ENCODE data around the gene EIF4E2. TPM values are rescaled to one million over a fixed set of nuclear protein-coding genes. Genes with fewer than 3 reads are reported as not detected.
A peak's percentile ranks its signal among the peaks of the same experiment; 100 is the strongest.

EIF4E2 gene, protein sequence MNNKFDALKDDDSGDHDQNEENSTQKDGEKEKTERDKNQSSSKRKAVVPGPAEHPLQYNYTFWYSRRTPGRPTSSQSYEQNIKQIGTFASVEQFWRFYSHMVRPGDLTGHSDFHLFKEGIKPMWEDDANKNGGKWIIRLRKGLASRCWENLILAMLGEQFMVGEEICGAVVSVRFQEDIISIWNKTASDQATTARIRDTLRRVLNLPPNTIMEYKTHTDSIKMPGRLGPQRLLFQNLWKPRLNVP
- total RNA-seq = 10 to 100 TPM; 23.8 to 38.5 (median 27.8) TPM

DNA sequence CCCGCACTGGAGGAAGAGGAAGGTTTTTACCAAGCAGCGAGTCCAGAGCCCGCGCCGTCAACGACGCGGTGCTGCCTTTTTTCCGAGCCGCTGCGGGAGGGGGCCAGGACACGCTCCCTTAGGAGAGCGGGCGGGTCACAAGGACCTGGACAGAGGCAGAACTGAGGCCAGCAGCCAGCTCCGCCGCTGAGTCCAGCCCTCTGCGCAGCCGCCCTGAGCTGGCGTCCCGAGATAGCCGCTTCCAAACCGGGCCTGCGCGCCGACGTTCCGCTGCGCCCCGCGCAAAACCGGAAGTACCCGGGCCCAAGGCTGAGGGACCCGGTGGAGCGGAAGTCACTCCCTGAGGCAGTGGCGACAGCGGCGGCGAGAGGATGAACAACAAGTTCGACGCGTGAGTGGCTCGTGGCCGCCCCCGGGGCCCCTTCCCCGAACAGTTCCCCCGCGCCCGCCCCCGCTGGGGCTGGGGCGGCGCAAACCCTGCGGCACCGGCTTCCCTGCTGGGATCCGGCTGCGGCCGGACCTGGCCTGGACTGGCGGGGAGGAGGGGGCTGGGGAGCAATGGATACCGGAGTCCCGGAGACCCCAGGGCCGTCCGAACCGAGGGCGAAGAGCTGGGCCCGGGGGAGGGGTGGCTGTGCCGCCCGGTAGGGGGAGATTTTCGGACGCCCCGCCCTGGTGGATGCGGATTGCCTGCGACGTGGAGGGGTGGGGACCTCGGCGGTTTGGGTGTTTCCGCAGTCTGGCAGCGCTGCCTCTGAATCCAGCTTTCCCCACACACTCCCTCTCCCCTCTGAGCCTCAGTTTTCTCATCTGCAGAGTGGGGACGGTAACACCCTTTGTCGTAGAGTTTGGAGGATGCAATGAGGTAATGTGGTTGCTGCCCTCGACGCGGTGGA lies at the start of gene EIF4E2, which contains the start of gene TIGD1:
Gene EIF4E2 (plus strand): TSS at position 336 of the 896 bp plus-strand sequence. CDS start 36 bp downstream, at position 372.
Gene TIGD1 (minus strand): TSS at position 204 of the 896 bp plus-strand sequence. CDS start 675 bp downstream, outside the sequence.
- TF ChIP-seq, protein P1, sequence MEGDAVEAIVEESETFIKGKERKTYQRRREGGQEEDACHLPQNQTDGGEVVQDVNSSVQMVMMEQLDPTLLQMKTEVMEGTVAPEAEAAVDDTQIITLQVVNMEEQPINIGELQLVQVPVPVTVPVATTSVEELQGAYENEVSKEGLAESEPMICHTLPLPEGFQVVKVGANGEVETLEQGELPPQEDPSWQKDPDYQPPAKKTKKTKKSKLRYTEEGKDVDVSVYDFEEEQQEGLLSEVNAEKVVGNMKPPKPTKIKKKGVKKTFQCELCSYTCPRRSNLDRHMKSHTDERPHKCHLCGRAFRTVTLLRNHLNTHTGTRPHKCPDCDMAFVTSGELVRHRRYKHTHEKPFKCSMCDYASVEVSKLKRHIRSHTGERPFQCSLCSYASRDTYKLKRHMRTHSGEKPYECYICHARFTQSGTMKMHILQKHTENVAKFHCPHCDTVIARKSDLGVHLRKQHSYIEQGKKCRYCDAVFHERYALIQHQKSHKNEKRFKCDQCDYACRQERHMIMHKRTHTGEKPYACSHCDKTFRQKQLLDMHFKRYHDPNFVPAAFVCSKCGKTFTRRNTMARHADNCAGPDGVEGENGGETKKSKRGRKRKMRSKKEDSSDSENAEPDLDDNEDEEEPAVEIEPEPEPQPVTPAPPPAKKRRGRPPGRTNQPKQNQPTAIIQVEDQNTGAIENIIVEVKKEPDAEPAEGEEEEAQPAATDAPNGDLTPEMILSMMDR (IDR thresholded peaks at IDR 0.05) = peak; percentile 17 to 78 (median 28)
- TF ChIP-seq POLR2A (IDR thresholded peaks at IDR 0.05) = peak; percentile 65 to 80
- TF ChIP-seq EP300 (IDR thresholded peaks at IDR 0.05) = peak; percentile 66 to 94
- Histone ChIP-seq H3K9me3 (peaks cover 0 to 6% (median 0%) of the 10 kb centered on the region in 4 donors), H3K27me3 (no peaks in the 10 kb centered on the region), H3K36me3 (peaks cover 0 to 31% (median 0%) of the 10 kb centered on the region in 3 donors), H3K4me1 (peaks cover 0 to 53% (median 7%) of the 10 kb centered on the region in 4 donors), H3K4me3 (peak within 1 kb of the TSS; percentile 79 to 98 (median 86)), H3K27ac (peak within 1 kb of the TSS; percentile 91 to 99 (median 96))
- peak; percentile 78 to 83 for DNase-seq (ENCODE audit: low spot score in 2 of 2)
- 0 to 1% methylated on average over 21 to 73 of the region's 81 CpGs for whole genome bisulfite sequencing, 2 donors

DNA sequence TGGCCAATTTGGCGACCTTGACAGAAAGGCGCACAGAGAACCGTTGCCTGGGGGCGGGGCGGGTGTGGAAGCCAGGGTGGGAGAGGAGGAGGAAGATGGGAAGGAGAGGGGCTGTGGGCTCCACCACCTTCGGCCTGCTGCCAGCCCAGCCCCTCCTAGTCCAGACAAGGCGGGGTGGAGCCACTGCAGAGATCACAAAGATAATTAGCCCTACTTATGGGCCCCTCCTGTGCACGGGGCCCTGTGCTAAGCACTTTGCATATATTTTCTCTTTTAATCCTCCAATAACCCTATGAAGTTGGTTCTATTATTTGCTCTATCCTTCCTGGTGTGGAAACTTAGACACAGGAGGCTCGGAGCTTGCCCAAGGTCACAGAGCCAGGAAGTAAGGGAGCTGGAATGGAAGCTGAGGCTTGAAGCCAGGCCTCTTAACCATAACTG lies 49.1 kb upstream of the EIF4E2 start:
- H3K27ac ChIP-seq = no peak overlapping the region
- 72 to 79% methylated on average over 9 of the region's 9 CpGs for WGBS, 2 donors
- H3K27me3 ChIP-seq = peaks cover 0 to 49% of the 10 kb centered on the region in 2 donors
- H3K36me3 ChIP-seq = no peaks in the 10 kb centered on the region
- no peaks in the 10 kb centered on the region for H3K9me3 ChIP-seq
- no peak overlapping the region for H3K4me3 ChIP-seq
- no peak for DNase-seq (ENCODE audit: low spot score in 2 of 2)
- H3K4me1 ChIP-seq = peaks cover 0 to 17% (median 3%) of the 10 kb centered on the region in 4 donors
- TF ChIP-seq, protein P1 (IDR thresholded peaks at IDR 0.05) = no peak
- no peak for TF ChIP-seq POLR2A (IDR thresholded peaks at IDR 0.05)
- no peak for TF ChIP-seq EP300 (IDR thresholded peaks at IDR 0.05)

DNA sequence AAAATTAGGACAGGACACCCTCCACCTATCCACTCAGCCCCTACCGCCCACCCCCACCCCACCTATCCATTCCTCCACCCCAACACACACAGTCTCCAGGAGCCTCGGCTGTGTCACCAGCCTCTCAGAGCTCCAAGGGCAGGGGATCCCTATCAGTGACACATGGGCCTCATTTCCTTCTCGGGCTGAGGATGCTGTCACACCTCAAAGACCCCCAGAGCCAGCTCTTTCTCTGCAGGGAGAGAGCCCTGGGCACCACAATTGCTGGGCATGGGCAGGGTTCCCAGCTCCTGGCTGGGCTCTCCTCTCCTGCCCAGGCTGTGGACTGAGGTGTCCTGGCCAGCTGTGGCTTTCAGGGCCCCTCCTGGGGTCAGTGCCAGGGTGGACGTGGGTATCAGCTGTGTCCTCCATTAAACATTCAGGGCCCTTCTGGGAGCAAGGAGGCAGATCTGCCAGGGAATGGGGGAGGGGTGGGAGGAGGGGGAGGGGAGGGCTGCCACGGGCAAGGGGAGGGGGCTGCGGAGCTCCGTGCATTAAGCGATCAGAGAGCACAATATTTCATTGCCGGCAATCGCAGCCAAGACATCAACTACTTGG lies 48.6 kb upstream of the EIF4E2 start:
- Histone ChIP-seq H3K4me3 (no peak overlapping the region), H3K27me3 (peaks cover 0 to 51% of the 10 kb centered on the region in 2 donors), H3K36me3 (no peaks in the 10 kb centered on the region), H3K9me3 (no peaks in the 10 kb centered on the region), H3K4me1 (peaks cover 0 to 17% (median 3%) of the 10 kb centered on the region in 4 donors), H3K27ac (no peak overlapping the region)
- TF ChIP-seq EP300 (IDR thresholded peaks at IDR 0.05) (no peak), POLR2A (IDR thresholded peaks at IDR 0.05) (no peak)
- TF ChIP-seq, protein P1 (IDR thresholded peaks at IDR 0.05) = no peak
- WGBS, 2 donors = 51 to 52% methylated on average over 10 of the region's 10 CpGs
- no peak for DNase-seq (ENCODE audit: low spot score in 2 of 2)

DNA sequence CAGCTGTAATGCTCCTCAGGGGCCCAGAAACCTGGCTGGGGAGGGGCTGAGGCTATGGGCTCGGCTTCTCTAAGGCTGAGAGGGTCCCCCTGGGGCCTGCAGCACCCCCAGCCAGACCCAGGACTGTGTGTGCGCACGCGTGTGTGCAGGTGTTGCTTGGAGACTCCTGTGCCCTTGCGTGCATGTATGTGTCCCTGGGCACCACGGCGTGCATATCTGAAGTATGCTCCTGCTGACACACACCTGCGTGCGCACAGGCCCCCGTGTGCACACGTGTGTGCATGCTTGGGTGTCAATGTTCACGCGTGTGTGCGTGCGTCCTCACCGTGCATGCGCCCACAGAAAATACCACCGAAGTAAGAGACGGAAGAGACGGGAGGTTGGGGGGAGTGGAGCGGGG lies 48.0 kb upstream of the EIF4E2 start:
- Histone ChIP-seq H3K36me3 (no peaks in the 10 kb centered on the region), H3K27ac (no peak overlapping the region), H3K27me3 (peaks cover 0 to 53% of the 10 kb centered on the region in 2 donors), H3K4me3 (peak overlapping the region in 1 of 4 donors; percentile 47), H3K9me3 (no peaks in the 10 kb centered on the region), H3K4me1 (peaks cover 0 to 17% (median 3%) of the 10 kb centered on the region in 4 donors)
- WGBS, 2 donors = 7 to 22% methylated on average over 20 of the region's 21 CpGs
- no peak for TF ChIP-seq POLR2A (IDR thresholded peaks at IDR 0.05)
- TF ChIP-seq, protein P1 (IDR thresholded peaks at IDR 0.05) = no peak
- TF ChIP-seq EP300 (IDR thresholded peaks at IDR 0.05) = no peak
- no peak for DNase-seq (ENCODE audit: low spot score in 2 of 2)

Data from tibial nerve (tissue), 4 donors.